ENCODE measurements around the gene RAP1GAP2. TPM values are rescaled to one million over a fixed set of nuclear protein-coding genes. Genes with fewer than 3 reads are reported as not detected.

Gene RAP1GAP2
- total RNA-seq, 2 donors from 2014 or later, result 28.9 to 48.3 TPM

DNA sequence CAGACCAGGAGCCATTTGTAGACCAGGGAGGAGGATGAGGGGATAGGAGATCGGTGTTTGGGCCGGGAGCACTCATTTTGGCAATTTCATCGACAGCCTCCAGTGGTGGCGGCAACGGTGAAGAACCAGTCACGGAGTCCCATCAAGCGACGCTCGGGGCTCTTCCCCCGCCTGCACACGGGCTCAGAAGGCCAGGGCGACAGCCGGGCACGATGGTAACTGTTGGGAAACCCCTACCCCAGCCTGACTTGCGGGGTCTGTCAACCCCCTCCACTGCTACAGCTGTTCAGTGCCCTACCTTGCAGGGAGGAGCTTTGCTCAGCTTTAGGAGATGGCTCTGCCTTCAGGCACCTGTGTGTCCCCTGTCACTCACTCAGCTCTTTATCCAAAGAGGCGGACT lies 224.1 kb downstream of the RAP1GAP2 start:
- intact Hi-C loops (cut with DNase I), result no loop called here
- no peak for DNase-seq (ENCODE audit: low spot score)
- no peaks in the 10 kb centered on the region for H3K36me3 ChIP-seq
- H3K4me3 ChIP-seq, result no peak overlapping the region
- no peaks in the 10 kb centered on the region for H3K9me3 ChIP-seq
- H3K27ac ChIP-seq, result no peak overlapping the region
- 93% methylated on average over 16 of the region's 16 CpGs for WGBS
- TF ChIP-seq, protein P1, sequence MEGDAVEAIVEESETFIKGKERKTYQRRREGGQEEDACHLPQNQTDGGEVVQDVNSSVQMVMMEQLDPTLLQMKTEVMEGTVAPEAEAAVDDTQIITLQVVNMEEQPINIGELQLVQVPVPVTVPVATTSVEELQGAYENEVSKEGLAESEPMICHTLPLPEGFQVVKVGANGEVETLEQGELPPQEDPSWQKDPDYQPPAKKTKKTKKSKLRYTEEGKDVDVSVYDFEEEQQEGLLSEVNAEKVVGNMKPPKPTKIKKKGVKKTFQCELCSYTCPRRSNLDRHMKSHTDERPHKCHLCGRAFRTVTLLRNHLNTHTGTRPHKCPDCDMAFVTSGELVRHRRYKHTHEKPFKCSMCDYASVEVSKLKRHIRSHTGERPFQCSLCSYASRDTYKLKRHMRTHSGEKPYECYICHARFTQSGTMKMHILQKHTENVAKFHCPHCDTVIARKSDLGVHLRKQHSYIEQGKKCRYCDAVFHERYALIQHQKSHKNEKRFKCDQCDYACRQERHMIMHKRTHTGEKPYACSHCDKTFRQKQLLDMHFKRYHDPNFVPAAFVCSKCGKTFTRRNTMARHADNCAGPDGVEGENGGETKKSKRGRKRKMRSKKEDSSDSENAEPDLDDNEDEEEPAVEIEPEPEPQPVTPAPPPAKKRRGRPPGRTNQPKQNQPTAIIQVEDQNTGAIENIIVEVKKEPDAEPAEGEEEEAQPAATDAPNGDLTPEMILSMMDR (IDR thresholded peaks at IDR 0.05), result no peak
- TF ChIP-seq POLR2A (IDR thresholded peaks at IDR 0.05), result no peak
- TF ChIP-seq POLR2AphosphoS5 (IDR thresholded peaks at IDR 0.05), result no peak
- no peaks in the 10 kb centered on the region for H3K27me3 ChIP-seq (replicated peaks; ENCODE audit: insufficient read depth)
- no peaks in the 10 kb centered on the region for H3K4me1 ChIP-seq (replicated peaks)

DNA sequence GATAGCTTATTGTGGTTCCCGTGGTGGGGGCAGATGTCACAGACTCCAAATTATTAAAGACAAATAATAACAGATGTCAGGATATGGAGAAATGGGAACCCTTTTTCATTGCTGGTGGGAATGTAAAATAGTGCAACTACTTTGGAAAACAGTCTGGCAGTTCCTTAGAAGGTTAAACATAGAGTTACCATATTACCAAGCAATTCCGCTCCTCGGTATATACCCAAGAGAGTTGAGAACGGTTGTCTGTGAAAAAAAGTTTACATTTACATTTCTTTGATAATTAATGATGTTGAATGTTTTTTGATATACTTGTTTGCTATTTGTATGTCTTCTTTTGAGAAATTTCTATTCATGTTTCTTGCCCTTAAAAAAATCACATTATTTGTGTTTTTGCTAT lies 226.0 kb downstream of the RAP1GAP2 start:
- Histone ChIP-seq H3K9me3 (no peaks in the 10 kb centered on the region), H3K27ac (no peak overlapping the region), H3K4me1 (replicated peaks) (no peaks in the 10 kb centered on the region), H3K36me3 (no peaks in the 10 kb centered on the region), H3K27me3 (replicated peaks; ENCODE audit: insufficient read depth) (no peaks in the 10 kb centered on the region), H3K4me3 (no peak overlapping the region)
- no peak for DNase-seq (ENCODE audit: low spot score)
- WGBS, result 97% methylated on average over 4 of the region's 4 CpGs
- TF ChIP-seq POLR2AphosphoS5 (IDR thresholded peaks at IDR 0.05), result no peak
- TF ChIP-seq, protein P1 (IDR thresholded peaks at IDR 0.05), result no peak
- no peak for TF ChIP-seq POLR2A (IDR thresholded peaks at IDR 0.05)
- intact Hi-C loops (cut with DNase I), result no loop called here

DNA sequence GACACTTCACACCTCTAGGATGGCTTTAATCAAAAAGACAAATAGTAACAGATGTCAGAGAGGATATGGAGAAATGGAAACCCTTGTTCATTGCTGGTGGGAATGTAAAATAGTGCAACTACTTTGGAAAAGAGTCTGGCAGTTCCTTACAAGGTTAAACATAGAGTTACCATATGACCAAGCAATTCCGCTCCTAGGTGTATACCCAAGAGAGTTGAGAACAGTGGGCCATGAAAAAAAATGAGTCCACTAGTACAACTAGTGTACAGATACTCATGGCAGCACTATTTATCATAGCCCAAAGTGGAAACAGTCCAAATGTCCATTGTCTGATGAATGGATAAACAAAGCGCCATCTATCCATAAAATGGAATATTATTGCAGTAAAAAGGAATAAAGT lies 228.1 kb downstream of the RAP1GAP2 start:
- Histone ChIP-seq H3K36me3 (no peaks in the 10 kb centered on the region), H3K4me1 (replicated peaks) (no peaks in the 10 kb centered on the region), H3K4me3 (no peak overlapping the region), H3K27ac (no peak overlapping the region), H3K9me3 (no peaks in the 10 kb centered on the region), H3K27me3 (replicated peaks; ENCODE audit: insufficient read depth) (no peaks in the 10 kb centered on the region)
- intact Hi-C loops (cut with DNase I), result no loop called here
- no peak for DNase-seq (ENCODE audit: low spot score)
- TF ChIP-seq, protein P1 (IDR thresholded peaks at IDR 0.05), result no peak
- TF ChIP-seq POLR2AphosphoS5 (IDR thresholded peaks at IDR 0.05) (no peak), POLR2A (IDR thresholded peaks at IDR 0.05) (no peak)
- 84% methylated on average over 2 of the region's 2 CpGs for WGBS

DNA sequence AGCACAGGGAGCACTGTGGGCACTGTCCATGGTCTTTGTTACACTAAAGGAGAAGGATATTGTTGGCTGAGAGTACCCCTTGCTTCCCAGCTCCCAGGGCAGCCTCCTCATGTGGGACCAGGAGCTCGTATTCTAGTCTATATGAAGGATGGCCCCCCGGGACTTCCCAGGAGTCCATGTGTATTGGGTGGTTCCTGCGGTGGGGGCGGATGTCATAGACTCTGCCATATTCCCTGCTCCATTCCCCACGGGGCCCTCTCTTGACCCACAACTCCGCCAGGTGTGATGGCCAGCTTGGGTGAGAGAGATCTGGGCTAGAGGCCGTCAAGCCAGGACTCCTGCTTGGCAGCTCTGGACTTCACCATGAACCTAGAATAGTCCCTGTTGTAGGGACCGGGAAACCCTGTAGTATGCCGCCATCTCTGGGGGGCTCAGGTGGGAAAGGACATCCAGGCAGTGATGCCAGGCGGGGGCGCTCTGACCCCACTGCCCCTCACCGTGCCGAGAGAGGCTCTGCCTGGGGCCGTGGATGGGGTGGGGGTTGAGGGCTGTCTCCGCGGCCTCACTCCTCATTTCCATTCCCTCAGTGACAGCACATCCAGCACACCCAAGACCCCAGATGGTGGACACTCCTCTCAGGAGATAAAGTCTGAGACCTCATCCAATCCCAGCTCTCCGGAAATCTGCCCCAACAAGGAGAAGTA lies 229.3 kb downstream of the RAP1GAP2 start:
- DNase-seq (ENCODE audit: low spot score), result no peak
- no peak overlapping the region for H3K4me3 ChIP-seq
- peaks cover 0 to 3% of the 10 kb centered on the region in 2 donors for H3K36me3 ChIP-seq
- no peaks in the 10 kb centered on the region for H3K9me3 ChIP-seq
- no peaks in the 10 kb centered on the region for H3K27me3 ChIP-seq (replicated peaks; ENCODE audit: insufficient read depth)
- H3K27ac ChIP-seq, result no peak overlapping the region
- no peak for TF ChIP-seq POLR2A (IDR thresholded peaks at IDR 0.05)
- TF ChIP-seq, protein P1 (IDR thresholded peaks at IDR 0.05), result no peak
- TF ChIP-seq POLR2AphosphoS5 (IDR thresholded peaks at IDR 0.05), result no peak
- no peaks in the 10 kb centered on the region for H3K4me1 ChIP-seq (replicated peaks)
- 90% methylated on average over 16 of the region's 17 CpGs for WGBS
- intact Hi-C loops (cut with DNase I), result no loop called here
